ENCODE data around the gene C8G.

C8G gene

DNA sequence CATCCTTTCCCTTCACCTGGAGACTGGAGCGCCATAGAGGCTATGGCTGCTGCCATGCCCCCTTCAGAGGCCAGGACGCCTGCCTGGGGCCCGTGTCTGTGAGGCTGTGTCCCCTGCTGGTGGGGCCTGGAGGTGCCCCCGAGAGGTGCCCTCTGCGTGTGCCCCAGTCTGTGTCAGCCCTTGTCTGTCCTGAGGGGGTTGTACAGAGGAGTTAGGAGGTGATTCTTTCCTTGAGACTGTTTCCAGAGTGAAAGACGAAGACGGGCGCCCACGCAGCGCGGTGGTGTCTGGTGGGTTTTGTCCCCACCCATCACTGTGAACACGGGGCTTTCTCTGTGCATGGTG lies 34.2 kb upstream of the C8G start:
- TF ChIP-seq, protein P1, sequence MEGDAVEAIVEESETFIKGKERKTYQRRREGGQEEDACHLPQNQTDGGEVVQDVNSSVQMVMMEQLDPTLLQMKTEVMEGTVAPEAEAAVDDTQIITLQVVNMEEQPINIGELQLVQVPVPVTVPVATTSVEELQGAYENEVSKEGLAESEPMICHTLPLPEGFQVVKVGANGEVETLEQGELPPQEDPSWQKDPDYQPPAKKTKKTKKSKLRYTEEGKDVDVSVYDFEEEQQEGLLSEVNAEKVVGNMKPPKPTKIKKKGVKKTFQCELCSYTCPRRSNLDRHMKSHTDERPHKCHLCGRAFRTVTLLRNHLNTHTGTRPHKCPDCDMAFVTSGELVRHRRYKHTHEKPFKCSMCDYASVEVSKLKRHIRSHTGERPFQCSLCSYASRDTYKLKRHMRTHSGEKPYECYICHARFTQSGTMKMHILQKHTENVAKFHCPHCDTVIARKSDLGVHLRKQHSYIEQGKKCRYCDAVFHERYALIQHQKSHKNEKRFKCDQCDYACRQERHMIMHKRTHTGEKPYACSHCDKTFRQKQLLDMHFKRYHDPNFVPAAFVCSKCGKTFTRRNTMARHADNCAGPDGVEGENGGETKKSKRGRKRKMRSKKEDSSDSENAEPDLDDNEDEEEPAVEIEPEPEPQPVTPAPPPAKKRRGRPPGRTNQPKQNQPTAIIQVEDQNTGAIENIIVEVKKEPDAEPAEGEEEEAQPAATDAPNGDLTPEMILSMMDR (conservative IDR thresholded peaks at IDR 0.05; ENCODE audit: low read depth, low read length) = no peak
- DNase-seq (ENCODE audit: low read depth) = no peak
- no peak overlapping the region for H3K4me3 ChIP-seq (ENCODE audit: low read depth, low read length)

DNA sequence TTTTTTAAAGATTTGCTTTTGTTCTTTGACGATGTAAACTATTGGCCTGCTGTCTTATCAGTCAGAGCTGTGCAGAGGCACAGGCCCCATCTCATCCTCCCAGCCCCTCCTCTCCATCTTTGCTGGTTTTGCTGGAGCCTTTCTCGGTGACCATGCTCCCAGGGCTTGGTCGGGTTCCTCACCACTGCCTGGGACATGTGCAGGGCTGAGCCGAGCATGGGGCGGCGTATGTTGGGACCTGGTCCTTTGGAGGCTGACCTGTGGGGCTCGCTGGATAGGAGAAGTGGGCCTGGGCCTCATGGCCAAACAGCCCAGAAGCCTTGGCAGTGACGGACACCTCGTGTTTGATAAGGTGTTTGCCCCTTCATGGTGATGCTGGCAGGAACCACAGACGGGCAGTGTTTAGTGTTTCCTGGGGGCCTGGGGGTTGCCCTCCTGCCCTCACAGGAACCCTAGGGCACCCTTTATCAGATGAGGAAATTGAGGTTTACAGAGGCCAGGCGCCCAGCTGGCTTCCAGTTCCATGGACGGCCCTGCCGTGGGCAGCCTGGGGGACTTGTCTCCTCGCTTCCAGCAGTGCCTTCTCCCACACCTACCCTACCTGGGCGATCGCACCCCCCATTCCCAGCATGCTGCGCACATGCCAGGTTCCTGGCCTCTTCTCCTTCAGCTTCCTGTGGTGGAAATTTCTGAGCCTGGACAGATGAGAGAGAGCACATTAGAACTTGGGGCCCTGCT lies 31.2 kb upstream of the C8G start:
- no peak overlapping the region for H3K4me3 ChIP-seq (ENCODE audit: low read depth, low read length)
- DNase-seq (ENCODE audit: low read depth) = no peak
- TF ChIP-seq, protein P1 (conservative IDR thresholded peaks at IDR 0.05; ENCODE audit: low read depth, low read length) = no peak

DNA sequence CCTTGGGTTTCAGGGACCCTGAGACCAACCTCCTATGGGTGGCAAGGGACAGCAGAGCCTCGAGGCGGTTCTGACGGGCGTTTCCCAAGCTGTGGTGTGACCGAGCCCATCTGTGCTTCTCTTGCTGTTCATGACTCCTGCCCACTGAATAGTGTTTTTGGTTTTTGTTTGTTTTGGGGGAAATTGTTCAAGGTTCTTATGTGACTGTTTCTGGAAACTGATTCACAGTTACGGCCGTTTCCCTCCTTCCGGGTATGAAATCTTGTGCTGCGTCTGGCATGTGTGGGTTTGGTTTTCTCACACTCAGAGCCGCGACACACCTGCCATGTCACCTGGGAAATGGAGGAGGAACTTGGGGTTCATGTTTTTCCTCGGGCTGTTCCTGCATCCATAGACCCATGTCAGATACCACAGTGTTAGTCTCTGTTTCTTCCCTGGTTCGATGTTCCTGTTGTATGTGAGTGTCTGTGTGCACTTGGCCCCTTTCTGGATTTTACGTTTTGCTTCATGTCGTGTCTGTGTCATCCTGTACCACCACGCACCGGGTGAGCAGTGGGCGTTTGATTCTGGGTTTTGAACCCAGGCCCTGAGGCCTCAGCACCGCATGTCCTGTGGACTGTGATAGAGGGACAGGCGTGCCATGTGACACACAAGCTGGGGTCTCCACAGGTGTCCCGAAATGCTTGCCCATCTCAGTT lies 29.3 kb upstream of the C8G start:
- H3K4me3 ChIP-seq (ENCODE audit: low read depth, low read length) = no peak overlapping the region
- no peak for DNase-seq (ENCODE audit: low read depth)
- TF ChIP-seq, protein P1 (conservative IDR thresholded peaks at IDR 0.05; ENCODE audit: low read depth, low read length) = no peak

DNA sequence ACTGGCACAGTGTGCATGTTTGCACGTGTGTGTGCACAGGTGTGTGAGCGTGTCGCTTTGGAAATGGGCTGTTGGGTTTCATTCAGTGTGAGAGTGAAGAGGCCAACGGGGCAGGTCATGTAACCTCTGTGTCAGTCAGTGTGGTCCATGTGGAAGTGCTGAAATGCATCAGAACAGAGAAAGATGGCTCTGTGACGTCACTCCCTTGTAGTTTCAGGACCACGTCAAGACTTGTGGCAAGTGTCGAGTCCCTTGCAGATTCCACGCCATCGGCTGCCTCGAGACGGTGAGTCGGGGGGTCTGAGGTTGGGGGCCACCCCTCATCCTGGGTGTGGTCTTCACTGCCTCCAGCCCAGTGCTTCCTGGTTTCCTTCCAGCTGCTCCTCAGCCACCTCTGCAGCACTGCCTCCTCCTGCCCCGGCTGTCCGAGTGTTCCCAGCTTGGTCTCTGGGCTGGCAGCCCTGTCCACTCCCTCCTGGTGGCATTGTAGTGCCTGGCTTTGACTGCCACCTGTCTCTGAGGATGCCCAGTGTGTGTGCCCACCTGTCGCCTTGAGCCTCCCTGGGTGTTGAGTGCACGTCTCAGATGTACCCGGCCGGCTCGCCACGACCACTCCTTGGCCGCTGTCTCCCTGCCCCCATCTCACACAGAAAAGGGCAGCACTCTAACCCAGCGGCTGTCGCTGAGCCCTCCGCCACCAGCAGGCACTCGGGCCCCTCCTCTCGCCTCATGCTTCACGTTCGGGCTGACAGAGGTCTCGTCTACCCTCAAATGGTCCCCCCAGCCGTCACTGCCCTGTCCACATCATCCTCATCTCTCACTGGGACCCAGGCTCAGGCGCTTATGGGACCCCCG lies 28.5 kb upstream of the C8G start:
- H3K4me3 ChIP-seq (ENCODE audit: low read depth, low read length) = no peak overlapping the region
- DNase-seq (ENCODE audit: low read depth) = no peak
- TF ChIP-seq, protein P1 (conservative IDR thresholded peaks at IDR 0.05; ENCODE audit: low read depth, low read length) = no peak

DNA sequence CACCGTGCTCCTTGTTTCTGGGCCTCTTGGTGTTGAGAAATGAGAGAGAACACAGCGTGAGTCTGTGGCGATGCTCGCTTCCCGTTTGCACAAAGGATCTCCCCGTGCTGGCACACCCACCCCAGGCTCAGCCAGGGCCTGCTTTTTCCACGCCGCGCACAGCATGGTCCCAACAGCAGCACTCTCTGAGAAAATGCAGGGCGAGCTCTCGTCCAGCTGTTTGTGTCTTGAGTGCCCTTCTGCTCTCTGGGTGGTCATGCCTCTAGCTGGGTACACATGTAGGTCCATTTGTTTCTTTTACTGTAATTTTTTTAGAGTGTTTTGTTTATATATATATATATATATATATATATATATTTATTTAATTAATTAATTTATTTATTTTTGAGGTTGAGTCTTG lies 27.1 kb upstream of the C8G start:
- TF ChIP-seq, protein P1 (conservative IDR thresholded peaks at IDR 0.05; ENCODE audit: low read depth, low read length) = no peak
- H3K4me3 ChIP-seq (ENCODE audit: low read depth, low read length) = no peak overlapping the region
- no peak for DNase-seq (ENCODE audit: low read depth)

DNA sequence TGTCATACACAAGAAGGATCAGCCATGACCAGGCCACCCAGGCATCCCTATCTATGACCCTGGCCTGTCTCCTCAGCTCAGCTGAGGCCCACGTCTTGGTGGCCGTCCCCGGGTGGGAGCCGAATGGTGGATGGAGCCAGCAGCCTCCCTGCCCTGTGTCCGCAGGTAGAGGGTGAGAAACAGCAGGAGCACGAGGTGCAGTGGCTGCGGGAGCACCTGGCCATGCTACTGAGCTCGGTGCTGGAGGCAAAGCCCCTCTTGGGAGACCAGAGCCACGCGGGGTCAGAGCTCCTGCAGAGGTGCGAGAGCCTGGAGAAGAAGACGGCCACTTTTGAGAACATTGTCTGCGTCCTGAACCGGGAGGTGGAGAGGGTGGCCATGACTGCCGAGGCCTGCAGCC lies 25.0 kb upstream of the C8G start:
- H3K4me3 ChIP-seq (ENCODE audit: low read depth, low read length) = no peak overlapping the region
- TF ChIP-seq, protein P1 (conservative IDR thresholded peaks at IDR 0.05; ENCODE audit: low read depth, low read length) = no peak

More for the DNA sequence above, 25.0 kb upstream of the C8G start:
- DNase-seq (ENCODE audit: low read depth) = no peak

All from choroid plexus epithelial cell (primary cell).